Measurements from ENCODE around the gene EDARADD.

GRCh38 chr1:236429715-236430274 lies 35.7 kb downstream of the EDARADD start:
- TF ChIP-seq POLR2AphosphoS5 (IDR thresholded peaks at IDR 0.05; ENCODE audit: low read depth, low read length) (no peak), CTCF (IDR thresholded peaks at IDR 0.05) (no peak), REST (IDR thresholded peaks at IDR 0.05; ENCODE audit: insufficient read depth in 1 of 2, low read depth in 2 of 2, low read length in 1 of 2) (no peak), SIN3A (IDR thresholded peaks at IDR 0.05; ENCODE audit: borderline replicate concordance, insufficient read depth, low read depth, low read length) (no peak)
